ENCODE measurements around the gene ZNF428.

- TF ChIP-seq CTCF (conservative IDR thresholded peaks at IDR 0.05; ENCODE audit: low read length), result no peak
- TF ChIP-seq EZH2phosphoT487 (IDR thresholded peaks at IDR 0.05; ENCODE audit: borderline replicate concordance), result no peak
These were observed 38.0 kb downstream of the ZNF428 start for GRCh38 chr19:43581467-43581866.

Measured in Loucy (cell line).